Body of pancreas (tissue), 4 donors: ENCODE results near the gene PACS2. TPM values are rescaled to one million over a fixed set of nuclear protein-coding genes. Genes with fewer than 3 reads are reported as not detected.
"Not testable (repeated sequence)": the region's sequence is repeated elsewhere in the genome, so short reads cannot be mapped to it uniquely, and the experiment has no call there.

Source experiments
- ATAC-seq: fragments of 150-250 bp; one replicate; pipeline ENCODE4 v1.9.1; 2016
- DNase-seq, 4 donors: peaks; one replicate each; pipeline ENCODE4 v3.0.0-alpha.2; 2019
- H3K27ac ChIP-seq, 4 donors: fragments of 200-600 bp; sonication (generic); 1 replicate in 3 of 4; 2 replicates in 1 of 4; pipeline versions ENCODE4 v1.5.1 to v1.6.1; 2016 to 2019; ENCODE audit warnings: mild to moderate bottlenecking in 1 of 4, mixed read lengths in 1 of 4, moderate library complexity in 1 of 4
- H3K27me3 ChIP-seq, 2 donors: fragments of 200-600 bp; sonication (generic); one replicate each; pipeline ENCODE4 v1.6.0; 2016; ENCODE audit warnings: mild to moderate bottlenecking in 1 of 2
- H3K36me3 ChIP-seq, 2 donors: fragments of 200-600 bp; sonication (generic); replicated peaks in 1 of 2; 2 replicates each; pipeline ENCODE4 v1.5.1; 2016; ENCODE audit warnings: low read depth in 2 of 2; ENCODE audit not compliant: insufficient read depth in 1 of 2
- H3K4me1 ChIP-seq: fragments of 200-600 bp; sonication (generic); one replicate; pipeline ENCODE4 v1.6.0; 2016
- H3K4me3 ChIP-seq, 2 donors: fragments of 200-600 bp; sonication (generic); 1 replicate in 1 of 2; 2 replicates in 1 of 2; pipeline ENCODE4 v1.5.1; 2016 to 2019
- H3K9me3 ChIP-seq, 3 donors: fragments of 200-600 bp; sonication (generic); 1 replicate in 2 of 3; 2 replicates in 1 of 3; pipeline ENCODE4 v1.5.1; 2016
- POLR2A ChIP-seq, 3 donors: fragments of 450-650 bp; IDR thresholded peaks; one replicate each; pipeline ENCODE4 v1.6.1; 2016; ENCODE audit warnings: antibody characterized with exemption in 3 of 3, mild to moderate bottlenecking in 2 of 3
- WGBS, 2 donors: methylation state at CpG; one replicate each; pipeline ENCODE4 v1.1.5; 2017; 5-methylcytosine and 5-hydroxymethylcytosine counted together
- intact Hi-C: fragments of 100-400 bp; cut with DNase I; formaldehyde crosslinking; loops from one replicate; pipeline ENCODE4 v1.15.1; 2023
- total RNA-seq, 2 donors: library from RNA; depleted of rRNA; stranded (reverse); fragments of >200 nt; gene quantifications; one replicate each; pipeline ENCODE4 v1.1.0, GENCODE V29; 2016
- TF ChIP-seq, protein P1 (sequence below), 7 experiments: fragments of 450-650 bp in 4 of 7; fragments of 200-600 bp in 3 of 7; sonication (generic) in 3 of 7; IDR thresholded peaks; one replicate each; pipeline ENCODE4 v1.5.1; 2016 to 2019; ENCODE audit warnings: antibody characterized with exemption in 7 of 7

Gene PACS2
- total RNA-seq, 2 donors from 2014 or later: 56.6 to 102 TPM

DNA sequence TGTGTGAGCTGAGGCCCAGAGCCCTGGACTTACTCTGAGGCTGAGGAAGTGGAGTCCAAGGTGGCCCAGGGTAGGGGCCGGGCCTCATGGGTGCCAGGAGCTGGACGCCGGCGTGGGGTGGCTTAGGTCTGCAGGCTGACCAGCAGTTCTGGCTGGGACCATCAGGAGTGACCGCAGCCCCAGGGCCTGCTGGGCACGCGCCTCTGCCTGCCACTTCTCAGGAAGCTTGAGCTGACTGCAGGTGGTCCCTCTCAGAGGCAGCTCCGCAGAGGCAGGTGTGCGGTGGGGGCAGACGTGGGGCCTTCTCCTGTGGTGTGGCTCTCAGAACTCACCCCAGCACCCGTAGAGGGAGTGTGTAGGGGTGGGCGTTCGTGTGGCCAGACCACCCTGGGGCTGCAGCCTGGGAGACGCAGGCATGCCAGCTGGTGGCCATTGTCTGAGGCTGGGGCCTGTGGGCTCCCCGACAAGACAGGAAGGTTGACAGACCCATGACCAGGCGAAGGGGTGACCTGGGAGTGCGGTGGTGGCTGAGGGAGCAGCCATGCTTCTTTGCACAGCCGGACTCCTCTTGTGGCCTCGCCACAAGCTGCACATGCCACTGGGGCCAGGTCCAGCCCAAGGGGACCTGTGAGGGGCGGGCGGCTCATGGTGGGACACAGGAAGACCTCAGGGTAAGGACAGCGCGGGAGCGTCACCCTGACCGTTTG lies 43.7 kb downstream of the PACS2 start:
- WGBS, 2 donors: 92 to 95% methylated on average over 14 to 25 of the region's 25 CpGs
- Histone ChIP-seq H3K4me3 (no peak overlapping the region), H3K27me3 (no peaks in the 10 kb centered on the region), H3K27ac (no peak overlapping the region), H3K36me3 (no peaks in the 10 kb centered on the region), H3K4me1 (no peaks in the 10 kb centered on the region), H3K9me3 (no peaks in the 10 kb centered on the region)
- intact Hi-C loops: no loop called here
- no peak for ATAC-seq
- no peak for DNase-seq
- TF ChIP-seq, protein P1, sequence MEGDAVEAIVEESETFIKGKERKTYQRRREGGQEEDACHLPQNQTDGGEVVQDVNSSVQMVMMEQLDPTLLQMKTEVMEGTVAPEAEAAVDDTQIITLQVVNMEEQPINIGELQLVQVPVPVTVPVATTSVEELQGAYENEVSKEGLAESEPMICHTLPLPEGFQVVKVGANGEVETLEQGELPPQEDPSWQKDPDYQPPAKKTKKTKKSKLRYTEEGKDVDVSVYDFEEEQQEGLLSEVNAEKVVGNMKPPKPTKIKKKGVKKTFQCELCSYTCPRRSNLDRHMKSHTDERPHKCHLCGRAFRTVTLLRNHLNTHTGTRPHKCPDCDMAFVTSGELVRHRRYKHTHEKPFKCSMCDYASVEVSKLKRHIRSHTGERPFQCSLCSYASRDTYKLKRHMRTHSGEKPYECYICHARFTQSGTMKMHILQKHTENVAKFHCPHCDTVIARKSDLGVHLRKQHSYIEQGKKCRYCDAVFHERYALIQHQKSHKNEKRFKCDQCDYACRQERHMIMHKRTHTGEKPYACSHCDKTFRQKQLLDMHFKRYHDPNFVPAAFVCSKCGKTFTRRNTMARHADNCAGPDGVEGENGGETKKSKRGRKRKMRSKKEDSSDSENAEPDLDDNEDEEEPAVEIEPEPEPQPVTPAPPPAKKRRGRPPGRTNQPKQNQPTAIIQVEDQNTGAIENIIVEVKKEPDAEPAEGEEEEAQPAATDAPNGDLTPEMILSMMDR (IDR thresholded peaks at IDR 0.05): no peak
- no peak for TF ChIP-seq POLR2A (IDR thresholded peaks at IDR 0.05)

DNA sequence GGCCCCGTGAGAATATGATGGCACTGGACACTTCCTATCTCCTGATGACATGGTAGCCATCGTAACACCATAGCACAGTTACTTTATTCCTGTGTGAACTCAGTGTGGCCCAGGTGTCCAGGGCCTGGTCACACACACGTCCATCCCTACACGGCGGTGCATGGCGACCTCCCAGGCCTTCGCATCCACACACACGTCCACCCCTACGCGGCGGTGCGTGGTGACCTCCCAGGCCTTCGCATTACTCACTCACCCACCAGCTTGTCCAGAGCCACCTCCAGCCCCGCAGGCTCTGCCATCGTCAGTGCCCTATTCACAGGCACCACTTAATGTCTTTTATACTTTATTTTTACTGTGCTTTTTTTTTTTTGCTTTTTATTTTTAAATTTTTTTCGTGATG lies 44.4 kb downstream of the PACS2 start:
- TF ChIP-seq POLR2A (IDR thresholded peaks at IDR 0.05): no peak
- TF ChIP-seq, protein P1 (IDR thresholded peaks at IDR 0.05): no peak
- ATAC-seq (no peak), DNase-seq (no peak)
- intact Hi-C loops: no loop called here
- 92% methylated on average over 16 of the region's 16 CpGs for WGBS, 2 donors
- Histone ChIP-seq H3K27me3 (no peaks in the 10 kb centered on the region), H3K4me1 (no peaks in the 10 kb centered on the region), H3K27ac (no peak overlapping the region), H3K4me3 (no peak overlapping the region), H3K9me3 (no peaks in the 10 kb centered on the region), H3K36me3 (no peaks in the 10 kb centered on the region)

DNA sequence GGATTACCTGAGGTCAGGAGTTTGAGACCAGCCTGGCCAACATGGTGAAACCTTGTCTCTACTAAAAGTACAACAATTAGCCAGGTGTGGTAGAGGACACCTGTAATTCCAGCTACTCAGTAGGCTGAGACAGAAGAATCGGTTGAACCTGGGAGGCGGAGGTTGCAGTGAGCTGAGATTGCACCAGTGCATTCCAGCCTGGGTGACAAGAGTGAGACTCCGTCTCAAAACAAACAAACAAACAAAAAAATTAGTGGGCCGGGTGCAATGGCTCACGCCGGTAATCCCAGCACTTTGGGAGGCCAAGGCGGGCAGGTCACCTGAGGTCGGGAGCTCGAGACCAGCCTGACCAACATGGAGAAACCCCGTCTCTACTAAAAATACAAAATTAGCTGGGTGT lies 46.9 kb downstream of the PACS2 start:
- H3K27ac ChIP-seq, H3K36me3 ChIP-seq, intact Hi-C loops, ATAC-seq, H3K4me3 ChIP-seq, H3K27me3 ChIP-seq, DNase-seq, H3K9me3 ChIP-seq, H3K4me1 ChIP-seq: not testable (repeated sequence)
- 93 to 97% methylated on average over 10 of the region's 10 CpGs for WGBS, 2 donors

DNA sequence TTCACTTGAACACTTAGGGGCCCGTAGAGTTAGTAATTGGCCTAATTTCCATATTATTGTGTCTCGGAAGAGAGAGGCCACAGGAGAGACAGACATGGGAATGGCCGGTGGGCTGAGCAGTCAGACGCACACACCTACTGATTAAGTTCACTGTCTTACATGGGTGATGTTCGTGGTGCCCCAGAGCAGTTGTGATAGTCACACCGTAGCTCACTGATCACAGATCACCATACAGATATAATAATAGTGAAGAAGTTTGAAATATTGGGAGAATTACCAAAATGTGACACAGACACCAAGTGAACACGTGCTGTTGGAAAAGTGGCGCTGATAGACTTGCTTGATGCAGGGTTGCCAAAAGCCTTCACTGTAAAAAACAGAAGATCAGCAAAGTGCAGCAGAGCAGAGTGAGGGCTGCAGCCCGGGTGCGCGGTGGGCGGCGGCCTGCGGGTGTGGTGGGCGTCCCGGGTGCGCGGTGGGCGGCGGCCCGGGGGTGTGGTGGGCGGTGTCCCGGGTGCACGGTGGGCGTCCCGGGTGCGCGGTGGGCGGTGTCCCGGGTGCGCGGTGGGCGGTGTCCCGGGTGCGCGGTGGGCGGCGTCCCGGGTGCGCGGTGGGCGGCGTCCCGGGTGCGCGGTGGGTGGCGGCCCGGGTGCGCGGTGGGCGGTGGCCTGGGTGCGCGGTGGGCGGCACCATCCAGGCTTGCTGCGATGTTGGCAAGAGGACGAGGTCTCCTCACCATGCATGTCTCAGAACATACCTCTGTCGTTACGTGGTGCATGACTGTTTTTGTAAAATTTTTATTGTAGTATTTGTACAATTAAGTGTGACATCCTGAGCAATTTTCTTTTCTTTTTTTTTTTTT lies 49.5 kb downstream of the PACS2 start:
- Histone ChIP-seq H3K9me3 (no peaks in the 10 kb centered on the region), H3K4me1 (no peaks in the 10 kb centered on the region), H3K4me3 (no peak overlapping the region), H3K27me3 (no peaks in the 10 kb centered on the region), H3K27ac (no peak overlapping the region), H3K36me3 (peaks cover 0 to 2% of the 10 kb centered on the region in 2 donors)
- DNase-seq: no peak
- no peak for TF ChIP-seq POLR2A (IDR thresholded peaks at IDR 0.05)
- TF ChIP-seq, protein P1 (IDR thresholded peaks at IDR 0.05): no peak
- ATAC-seq: no peak
- intact Hi-C loops: no loop called here
- WGBS, 2 donors: 32 to 52% methylated on average over 28 to 38 of the region's 58 CpGs

DNA sequence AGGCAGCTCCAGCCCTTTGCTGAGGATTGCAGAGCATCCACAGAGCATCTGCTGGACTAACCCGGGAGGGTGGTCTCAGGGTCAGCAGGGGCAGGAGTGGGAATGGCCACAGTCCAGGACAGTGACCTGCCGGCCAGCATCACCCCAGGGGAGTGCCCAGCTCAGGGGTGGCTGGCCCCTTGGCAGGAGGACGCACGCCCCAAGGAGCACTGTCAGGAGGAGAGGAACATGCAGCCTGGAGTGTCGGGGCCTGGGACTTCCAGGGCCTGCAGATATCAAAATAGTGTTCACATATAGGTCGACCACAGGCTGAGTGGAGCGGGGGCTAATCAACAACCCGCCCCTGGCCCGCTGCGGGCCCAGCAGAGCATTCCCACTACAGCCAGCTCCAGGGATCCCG lies 50.6 kb downstream of the PACS2 start:
- H3K4me1 ChIP-seq: no peaks in the 10 kb centered on the region
- 84 to 90% methylated on average over 7 to 10 of the region's 11 CpGs for WGBS, 2 donors
- H3K4me3 ChIP-seq: no peak overlapping the region
- no peak overlapping the region for H3K27ac ChIP-seq
- H3K27me3 ChIP-seq: no peaks in the 10 kb centered on the region
- intact Hi-C loops: loop anchor here (5.0 kb wide), 1 partner anchor 122 kb away; the partner anchor contains the start of gene CRIP1
- no peaks in the 10 kb centered on the region for H3K9me3 ChIP-seq
- TF ChIP-seq POLR2A (IDR thresholded peaks at IDR 0.05): no peak
- TF ChIP-seq, protein P1 (IDR thresholded peaks at IDR 0.05): no peak
- peaks cover 0 to 2% of the 10 kb centered on the region in 2 donors for H3K36me3 ChIP-seq
- DNase-seq: no peak
- ATAC-seq: no peak
